DND-41 (cell line): ENCODE data around the gene CTTN.

Experiments
- ATAC-seq: fragments of 200-7000 bp; cut with Tn5 transposase; 3 replicates; pipeline ENCODE4 v1.9.1; 2021; ENCODE audit warnings: low read depth; ENCODE audit not compliant: insufficient read depth
- DNase-seq: peaks from one replicate; pipeline ENCODE4 v3.0.0-alpha.2; 2020
- H2AFZ ChIP-seq: 2 replicates; pipeline ENCODE4 v1.6.0; 2012; ENCODE audit warnings: low read depth, low read length
- H3K27ac ChIP-seq: 2 replicates; pipeline ENCODE4 v1.5.1; 2012; ENCODE audit warnings: low read length, inconsistent platforms
- H3K27me3 ChIP-seq: fragments of 200-600 bp; sonication (generic); 2 replicates; pipeline ENCODE4 v1.6.0; 2012; ENCODE audit warnings: low read length, mild to moderate bottlenecking, inconsistent platforms; ENCODE audit not compliant: insufficient read depth, poor library complexity
- H3K36me3 ChIP-seq: 2 replicates; pipeline ENCODE4 v1.5.1; 2012; ENCODE audit warnings: low read length, inconsistent platforms; ENCODE audit not compliant: insufficient read depth
- H3K4me1 ChIP-seq: 2 replicates; pipeline ENCODE4 v1.5.1; 2012; ENCODE audit warnings: mild to moderate bottlenecking, low read length; ENCODE audit not compliant: insufficient read depth
- H3K4me2 ChIP-seq: 2 replicates; pipeline ENCODE4 v1.6.0; 2012; ENCODE audit warnings: mild to moderate bottlenecking, moderate library complexity, low read length, inconsistent platforms; ENCODE audit not compliant: insufficient read depth
- H3K4me3 ChIP-seq, 2 experiments: fragments of 200-600 bp in 1 of 2; shearing (Covaris generic) in 1 of 2; 2 replicates each; pipeline ENCODE4 v1.5.1; 2012 to 2016; ENCODE audit warnings: inconsistent platforms in 2 of 2, low read length in 2 of 2, mild to moderate bottlenecking in 2 of 2, low read depth in 1 of 2, moderate library complexity in 1 of 2
- H3K79me2 ChIP-seq: 2 replicates; pipeline ENCODE4 v1.6.0; 2012; ENCODE audit warnings: low read length, inconsistent platforms; ENCODE audit not compliant: insufficient read depth
- H3K9ac ChIP-seq: 2 replicates; pipeline ENCODE4 v1.6.0; 2012; ENCODE audit warnings: low read depth, mild to moderate bottlenecking, inconsistent platforms, low read length, moderate library complexity
- H3K9me3 ChIP-seq: 2 replicates; pipeline ENCODE4 v1.5.1; 2012; ENCODE audit warnings: low read length, moderate library complexity, mild to moderate bottlenecking, inconsistent platforms; ENCODE audit not compliant: insufficient read depth, severe bottlenecking
- H4K20me1 ChIP-seq: 2 replicates; pipeline ENCODE4 v1.6.0; 2012; ENCODE audit warnings: low read length; ENCODE audit not compliant: insufficient read depth
- CTCF ChIP-seq: IDR thresholded peaks from 2 replicates; pipeline ENCODE4 v1.5.1; 2012; ENCODE audit warnings: borderline replicate concordance, low read length, moderate library complexity, mild to moderate bottlenecking; ENCODE audit not compliant: poor library complexity, severe bottlenecking; ENCODE audit errors: extremely low read depth
- EZH2 ChIP-seq: IDR thresholded peaks from 3 replicates; pipeline ENCODE4 v1.6.1; 2012; ENCODE audit warnings: borderline replicate concordance, low read depth, mild to moderate bottlenecking, moderate library complexity, low read length, inconsistent platforms; ENCODE audit not compliant: severe bottlenecking

The CTTN gene

GRCh38 chr11:70377645-70378044, 20.7 kb upstream of the CTTN start:
- TF ChIP-seq EZH2 (no peak), CTCF (no peak)
- no peak overlapping the region for H2AFZ ChIP-seq
- DNase-seq (no peak), ATAC-seq (no peak)
- no peaks in the 10 kb centered on the region for H3K4me1 ChIP-seq
- no peak overlapping the region for H3K4me3 ChIP-seq
- no peak overlapping the region for H3K4me2 ChIP-seq
- H3K27ac ChIP-seq: no peak overlapping the region
- H3K9me3 ChIP-seq: no peaks in the 10 kb centered on the region
- peaks cover 73% of the 10 kb centered on the region for H3K36me3 ChIP-seq
- no peak overlapping the region for H3K9ac ChIP-seq
- no peaks in the 10 kb centered on the region for H4K20me1 ChIP-seq
- no peaks in the 10 kb centered on the region for H3K27me3 ChIP-seq
- no peaks in the 10 kb centered on the region for H3K79me2 ChIP-seq

GRCh38 chr11:70378506-70379134, 19.7 kb upstream of the CTTN start:
- no peaks in the 10 kb centered on the region; the same call in 1 of the 2 replicates for H4K20me1 ChIP-seq
- H3K4me3 ChIP-seq: no peak overlapping the region
- no peak overlapping the region for H3K27ac ChIP-seq
- DNase-seq: no peak
- TF ChIP-seq CTCF (peak; percentile 27), EZH2 (no peak)
- ATAC-seq: no peak
- no peak overlapping the region for H3K9ac ChIP-seq
- H3K4me2 ChIP-seq: no peak overlapping the region
- no peak overlapping the region for H2AFZ ChIP-seq
- no peaks in the 10 kb centered on the region for H3K4me1 ChIP-seq
- no peaks in the 10 kb centered on the region for H3K27me3 ChIP-seq
- no peaks in the 10 kb centered on the region for H3K9me3 ChIP-seq
- H3K79me2 ChIP-seq: no peaks in the 10 kb centered on the region
- peaks cover 69% of the 10 kb centered on the region for H3K36me3 ChIP-seq

GRCh38 chr11:70381350-70381749, 17.0 kb upstream of the CTTN start:
- Histone ChIP-seq H3K9ac (no peak overlapping the region), H2AFZ (no peak overlapping the region), H3K4me3 (no peak overlapping the region), H3K9me3 (no peaks in the 10 kb centered on the region), H3K27me3 (no peaks in the 10 kb centered on the region), H3K36me3 (peaks cover 61% of the 10 kb centered on the region), H3K27ac (no peak overlapping the region), H3K4me2 (no peak overlapping the region), H3K4me1 (no peaks in the 10 kb centered on the region), H4K20me1 (no peaks in the 10 kb centered on the region; the same call in 1 of the 2 replicates), H3K79me2 (no peaks in the 10 kb centered on the region)
- TF ChIP-seq CTCF (no peak), EZH2 (no peak)
- DNase-seq (no peak), ATAC-seq (no peak)
